MCF 10A (cell line): ENCODE data around the gene ASRGL1. TPM values are rescaled to one million over a fixed set of nuclear protein-coding genes. Genes with fewer than 3 reads are reported as not detected.

ENCODE experiments used
- BruUV-seq: library from RNA; stranded (reverse); fragments of 400-500 nt; replicated peaks from 2 replicates; lab custom pipeline; 2021; lab: Mats Ljungman, UMichigan
- CTCF ChIA-PET: fragments of 300-600 bp; sonication (Branson Sonifier 250); formaldehyde crosslinking; extraction: SDS; loops from one replicate; lab custom pipeline; 2021; ENCODE audit warnings: antibody characterized with exemption, inconsistent platforms; lab: Yijun Ruan, JAX
- POLR2A ChIA-PET: fragments of 300-600, 350-650 bp; sonication (Branson Sonifier 250); formaldehyde crosslinking; extraction: SDS; loops from one replicate; lab custom pipeline; 2020; ENCODE audit warnings: antibody characterized with exemption, inconsistent platforms; lab: Yijun Ruan, JAX
- DNase-seq: peaks from one replicate; pipeline ENCODE4 v3.0.0-alpha.2; 2018; ENCODE audit not compliant: unreplicated experiment
- H3K27ac Mint-ChIP-seq: one replicate; pipeline ENCODE4 v1.8.0; 2022; ENCODE audit warnings: mild to moderate bottlenecking, low read depth, mixed read lengths; ENCODE audit not compliant: unreplicated experiment
- H3K27me3 Mint-ChIP-seq: one replicate; pipeline ENCODE4 v1.8.0; 2022; ENCODE audit warnings: mixed read lengths; ENCODE audit not compliant: insufficient read depth, unreplicated experiment
- H3K36me3 Mint-ChIP-seq: one replicate; pipeline ENCODE4 v1.8.0; 2022; ENCODE audit warnings: mild to moderate bottlenecking, moderate library complexity, mixed read lengths; ENCODE audit not compliant: insufficient read depth, unreplicated experiment
- H3K4me1 Mint-ChIP-seq: one replicate; pipeline ENCODE4 v1.8.0; 2022; ENCODE audit warnings: mixed read lengths; ENCODE audit not compliant: insufficient read depth, unreplicated experiment
- H3K4me3 Mint-ChIP-seq: one replicate; pipeline ENCODE4 v1.8.0; 2022; ENCODE audit warnings: mild to moderate bottlenecking, moderate library complexity, mixed read lengths; ENCODE audit not compliant: unreplicated experiment
- H3K9me3 Mint-ChIP-seq: one replicate; pipeline ENCODE4 v1.8.0; 2022; ENCODE audit warnings: mixed read lengths; ENCODE audit not compliant: unreplicated experiment
- CTCF ChIP-seq: fragments of 200-600 bp; IDR thresholded peaks from one replicate; pipeline ENCODE4 v1.8.0; 2022; ENCODE audit warnings: antibody characterized with exemption, mild to moderate bottlenecking; ENCODE audit not compliant: unreplicated experiment
- intact Hi-C: fragments of 100-400 bp; cut with micrococcal nuclease; formaldehyde crosslinking; loops from 2 replicates; pipeline ENCODE4 v1.14.1; 2022
- total RNA-seq: library from RNA; stranded (reverse); gene quantifications from 2 replicates; pipeline ENCODE4 v1.2.3, GENCODE V29; 2022

The ASRGL1 gene
- total RNA-seq, 1 experiment from 2014 or later, result 0.65 TPM

- intact Hi-C loops, result no loop called here
- Mint-ChIP-seq H3K4me3 (no peak overlapping the region), H3K27me3 (peaks cover 12% of the 10 kb centered on the region), H3K36me3 (no peaks in the 10 kb centered on the region), H3K27ac (no peak overlapping the region), H3K4me1 (no peaks in the 10 kb centered on the region), H3K9me3 (no peaks in the 10 kb centered on the region)
- CTCF ChIA-PET, result interaction anchor here (2.0 kb wide), 1 partner anchor 34 kb away, joined by 6 read pairs; no protein-coding TSS in a partner anchor
- no TSS peak for BruUV-seq
- TF ChIP-seq CTCF, result no peak
- POLR2A ChIA-PET, result no interaction called here
- DNase-seq, result no peak
These were observed 7.0 kb downstream of the ASRGL1 start for GRCh38 chr11:62344210-62344609.

- intact Hi-C loops, result no loop called here
- Mint-ChIP-seq H3K9me3 (no peaks in the 10 kb centered on the region), H3K27me3 (peaks cover 12% of the 10 kb centered on the region), H3K27ac (no peak overlapping the region), H3K36me3 (no peaks in the 10 kb centered on the region), H3K4me1 (no peaks in the 10 kb centered on the region), H3K4me3 (no peak overlapping the region)
- DNase-seq, result no peak
- ChIA-PET CTCF (interaction anchor here (0.6 kb wide), 1 partner anchor 605 kb away, joined by 3 read pairs; no protein-coding TSS in a partner anchor), POLR2A (no interaction called here)
- no TSS peak for BruUV-seq
- no peak for TF ChIP-seq CTCF
These were observed 8.6 kb downstream of the ASRGL1 start for GRCh38 chr11:62345861-62346260.

GRCh38 chr11:62352355-62353336, 15.4 kb downstream of the ASRGL1 start:
- intact Hi-C loops, result no loop called here
- no peak overlapping the region for H3K4me3 Mint-ChIP-seq
- TF ChIP-seq CTCF, result no peak
- ChIA-PET CTCF (interaction anchor here (0.6 to 1.1 kb wide), 3 partner anchors 12 to 181 kb away, joined by 3 to 4 read pairs (median 3); no protein-coding TSS in a partner anchor), POLR2A (no interaction called here)
- H3K4me1 Mint-ChIP-seq, result no peaks in the 10 kb centered on the region
- no TSS peak for BruUV-seq
- H3K36me3 Mint-ChIP-seq, result no peaks in the 10 kb centered on the region
- DNase-seq, result no peak
- no peak overlapping the region for H3K27ac Mint-ChIP-seq
- H3K27me3 Mint-ChIP-seq, result no peaks in the 10 kb centered on the region
- H3K9me3 Mint-ChIP-seq, result no peaks in the 10 kb centered on the region

- H3K36me3 Mint-ChIP-seq, result no peaks in the 10 kb centered on the region
- H3K27me3 Mint-ChIP-seq, result no peaks in the 10 kb centered on the region
- no peaks in the 10 kb centered on the region for H3K4me1 Mint-ChIP-seq
- POLR2A ChIA-PET, result no interaction called here
- no peak for DNase-seq
- BruUV-seq, result no TSS peak
- no peak overlapping the region for H3K4me3 Mint-ChIP-seq
- intact Hi-C loops, result no loop called here
- TF ChIP-seq CTCF, result no peak
- CTCF ChIA-PET, result interaction anchor here (1.1 kb wide), 1 partner anchor 182 kb away, joined by 3 read pairs; no protein-coding TSS in a partner anchor
- H3K9me3 Mint-ChIP-seq, result no peaks in the 10 kb centered on the region
- no peak overlapping the region for H3K27ac Mint-ChIP-seq
These were observed 16.6 kb downstream of the ASRGL1 start for GRCh38 chr11:62353841-62354240.
